Epidermal melanocyte (primary cell): ENCODE measurements around the gene KCNQ1.

Source experiments
- DNase-seq: peaks from one replicate; pipeline ENCODE4 v3.0.0; 2011; ENCODE audit warnings: low spot score; ENCODE audit not compliant: insufficient read length

Gene KCNQ1

DNA sequence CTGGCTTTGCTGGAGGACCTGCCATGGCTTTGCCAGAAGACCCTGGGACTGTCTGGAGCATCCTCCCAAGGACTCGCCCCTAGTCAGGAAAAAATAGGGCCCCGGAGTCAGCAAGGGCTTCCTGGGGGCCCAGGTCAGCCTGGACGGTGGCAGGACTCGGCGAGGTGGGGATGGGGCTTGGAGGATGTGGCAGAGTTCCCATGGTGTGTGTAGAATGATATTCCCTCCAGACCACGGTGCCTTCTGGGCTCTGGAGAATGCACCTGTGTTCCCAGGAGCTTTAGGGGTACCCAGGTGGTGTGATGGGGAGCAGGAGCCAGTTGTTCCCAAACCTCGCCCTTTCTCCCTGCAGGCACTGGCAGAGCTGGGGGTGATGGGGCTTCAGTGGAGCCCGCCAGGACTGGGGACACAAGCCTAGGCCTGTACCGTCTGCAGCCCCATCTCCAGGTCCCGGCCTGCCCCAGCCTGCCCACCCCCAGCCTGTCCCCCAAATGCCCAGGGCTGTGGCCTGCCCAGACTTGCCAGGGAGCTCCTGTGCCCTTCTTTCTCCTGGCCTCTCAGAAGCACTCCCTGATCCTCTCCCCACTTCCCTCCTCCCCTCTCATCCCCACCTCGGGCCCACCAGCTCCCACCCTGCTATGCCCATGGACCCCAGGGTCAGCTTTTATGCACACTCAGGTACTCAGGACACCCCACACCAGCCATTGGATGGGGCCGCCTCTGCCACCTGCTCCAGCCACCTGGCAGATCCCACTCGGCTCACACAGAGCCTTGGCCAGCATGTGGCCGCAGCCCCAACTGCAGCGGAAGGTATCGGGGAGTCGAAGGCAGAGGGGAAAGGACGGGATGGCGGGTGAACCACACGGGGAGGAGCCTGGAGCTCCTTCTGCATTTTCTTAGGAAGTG is 358.6 kb downstream of the KCNQ1 start:
- no peak for DNase-seq

DNA sequence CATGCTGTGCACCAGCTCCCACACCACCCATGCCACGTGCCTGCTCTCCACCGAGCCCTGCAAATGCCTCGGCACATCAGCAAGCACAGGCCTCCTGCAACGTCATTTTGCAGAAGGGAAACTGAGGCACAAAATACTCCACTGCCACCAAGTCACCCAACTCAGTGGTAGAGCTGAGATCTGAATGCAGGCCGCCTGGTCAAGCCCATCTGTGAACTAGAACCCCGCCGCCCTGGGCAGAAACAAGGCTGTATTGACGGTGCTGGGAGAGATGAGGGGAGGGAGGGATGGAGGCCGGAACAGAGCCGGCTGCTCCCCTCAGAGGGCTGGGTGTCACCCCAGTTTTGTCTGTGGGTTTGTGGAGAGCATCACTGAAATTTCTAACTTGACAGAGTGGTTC is 359.4 kb downstream of the KCNQ1 start:
- no peak for DNase-seq

DNA sequence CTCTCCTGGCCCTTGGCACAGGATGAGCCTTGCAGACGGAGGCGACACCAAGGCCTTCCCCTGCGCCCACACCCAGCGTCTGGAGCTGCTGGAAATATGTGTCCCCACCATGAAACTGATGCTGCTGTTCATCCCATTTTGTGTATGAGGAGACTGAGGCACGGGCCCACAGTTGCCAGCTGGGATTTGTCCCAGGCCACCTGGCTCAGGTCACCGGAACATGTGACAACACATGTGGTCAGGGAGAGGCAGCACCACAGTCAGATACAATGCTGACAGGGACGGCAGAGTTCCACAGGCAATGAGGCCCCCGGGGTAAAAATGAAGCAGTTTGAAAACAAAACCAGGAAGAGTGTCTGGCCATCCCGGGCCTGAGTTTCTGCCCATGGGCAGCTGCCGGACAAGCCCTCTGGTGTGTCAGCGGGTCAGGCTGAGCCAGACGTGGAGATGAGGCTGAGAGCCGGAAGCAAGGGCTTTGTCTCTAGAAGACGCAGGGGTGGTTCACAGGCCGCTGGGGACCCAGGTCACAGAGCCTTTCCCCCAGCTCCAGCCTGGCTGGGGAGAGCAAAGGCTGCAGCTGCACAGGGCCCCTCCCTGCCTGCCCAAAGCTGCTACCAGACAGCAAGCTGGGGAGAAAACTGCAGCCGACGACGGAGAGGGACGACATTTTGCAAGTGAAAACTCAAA is 360.0 kb downstream of the KCNQ1 start:
- DNase-seq = no peak

DNA sequence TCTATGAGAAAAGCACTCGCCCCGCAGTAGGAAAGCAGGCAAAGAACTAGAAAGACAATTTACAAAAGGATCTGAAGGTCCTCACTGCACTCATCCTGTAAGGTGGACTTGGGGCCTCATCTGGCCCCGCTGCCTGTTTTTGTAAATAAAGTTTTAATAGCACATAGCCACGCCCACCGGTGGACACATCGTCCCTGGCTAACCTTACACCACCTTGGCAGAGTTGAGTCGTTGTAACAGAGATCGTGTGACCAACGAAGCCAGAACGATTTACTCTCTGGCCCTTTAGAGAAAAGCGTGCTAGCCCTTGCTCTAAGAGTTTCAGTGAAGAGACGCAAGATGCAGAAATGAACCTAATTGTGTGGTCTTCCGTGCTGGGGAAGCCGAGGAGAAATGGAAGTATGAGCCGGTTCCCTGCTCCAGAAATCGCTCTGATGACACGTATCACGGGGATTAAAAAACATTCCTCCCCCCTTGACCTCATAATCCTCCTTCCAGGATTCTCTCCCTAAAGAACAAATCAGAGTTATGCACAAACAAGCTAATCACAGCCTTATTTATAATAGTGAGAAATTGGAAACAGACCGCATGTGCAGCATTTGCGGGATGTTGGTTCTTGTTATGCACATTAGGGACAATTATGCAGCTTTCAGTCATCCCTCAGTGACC is 360.7 kb downstream of the KCNQ1 start:
- DNase-seq = no peak

DNA sequence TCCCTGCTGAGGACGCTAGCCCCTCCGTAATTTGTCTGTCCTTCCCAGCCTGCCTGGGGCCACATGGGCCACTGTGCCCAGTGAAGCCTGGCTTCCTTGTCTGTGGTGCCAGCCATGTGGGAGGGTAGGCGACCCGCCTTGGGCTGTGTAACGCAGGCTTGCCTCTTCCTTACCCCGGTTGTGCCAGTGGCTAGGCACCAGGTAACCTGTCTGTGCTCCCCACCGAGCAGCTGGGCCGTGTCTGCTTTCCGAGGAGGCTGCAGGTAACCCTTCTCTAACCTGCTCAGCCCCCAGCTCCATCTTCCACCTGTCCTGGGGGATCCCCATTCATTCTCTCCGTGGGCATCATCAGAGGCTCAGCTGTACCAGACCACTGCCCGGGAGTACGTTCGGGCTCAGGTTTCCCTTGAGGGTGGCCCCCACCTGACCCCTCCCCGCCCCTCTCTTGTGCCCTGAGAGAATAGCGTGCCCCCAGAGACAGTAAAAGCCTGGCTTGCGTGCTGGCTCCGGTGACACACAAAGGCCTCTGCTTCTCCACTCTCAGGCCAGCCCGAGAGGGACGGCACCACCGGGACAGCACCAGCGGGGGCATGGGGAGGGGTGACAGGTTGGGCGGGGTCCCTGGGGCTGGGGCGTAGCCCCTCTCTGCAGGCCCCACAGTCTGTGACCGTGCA is 361.7 kb downstream of the KCNQ1 start:
- no peak for DNase-seq

DNA sequence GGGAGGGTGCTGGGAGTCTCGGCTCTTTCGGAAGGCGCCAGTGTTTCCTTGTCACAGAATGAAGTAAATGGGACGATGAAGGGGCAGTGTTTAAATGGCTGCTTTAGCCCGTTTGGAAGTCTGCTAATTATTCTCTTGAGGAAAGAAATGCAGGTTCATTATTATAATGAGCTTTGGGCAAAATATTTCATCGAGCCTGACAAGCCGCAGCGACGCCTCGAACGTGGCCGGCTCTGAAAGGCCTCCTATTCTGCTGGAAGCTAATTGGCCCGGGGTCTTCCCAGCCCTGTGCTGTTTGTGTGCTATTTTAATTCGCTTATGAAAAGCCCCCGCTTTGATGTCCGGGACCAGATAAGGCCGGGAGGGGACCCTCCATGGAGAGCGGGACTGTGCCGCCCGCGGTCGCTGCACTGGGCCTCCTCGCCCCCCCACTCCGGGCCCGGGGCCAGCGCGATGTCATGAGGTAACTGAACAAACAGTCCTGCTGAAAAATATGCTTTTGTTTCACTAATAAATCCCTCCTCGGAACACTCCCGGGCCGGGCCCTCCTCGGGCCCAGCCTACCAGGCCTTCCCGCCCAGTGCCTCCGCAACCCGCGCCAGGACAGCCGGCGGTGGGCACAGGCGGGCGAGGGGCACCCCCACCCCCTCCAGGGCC is 362.3 kb downstream of the KCNQ1 start:
- peak; percentile 46 for DNase-seq

DNA sequence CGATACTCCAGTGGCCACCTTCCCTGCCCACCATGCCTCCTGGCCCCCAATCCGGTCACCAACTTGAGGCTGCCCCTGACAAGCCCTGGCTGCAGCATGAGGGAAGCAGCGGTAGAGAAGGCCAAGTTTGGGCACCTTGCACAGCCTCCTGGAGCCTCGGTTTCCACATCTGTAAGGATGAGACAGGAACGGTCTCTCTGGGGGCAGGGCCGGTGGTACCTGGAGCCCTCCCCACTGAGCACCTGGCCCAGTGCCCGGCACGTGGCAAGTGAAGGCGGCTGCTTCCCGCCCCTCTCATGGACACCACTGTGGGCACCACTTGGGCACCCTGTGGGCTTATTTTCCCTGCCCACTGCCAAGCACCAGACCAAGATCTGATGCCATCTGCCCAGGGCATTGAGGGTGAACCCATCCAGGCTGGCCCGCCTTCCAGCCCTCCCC is 363.0 kb downstream of the KCNQ1 start:
- no peak for DNase-seq

DNA sequence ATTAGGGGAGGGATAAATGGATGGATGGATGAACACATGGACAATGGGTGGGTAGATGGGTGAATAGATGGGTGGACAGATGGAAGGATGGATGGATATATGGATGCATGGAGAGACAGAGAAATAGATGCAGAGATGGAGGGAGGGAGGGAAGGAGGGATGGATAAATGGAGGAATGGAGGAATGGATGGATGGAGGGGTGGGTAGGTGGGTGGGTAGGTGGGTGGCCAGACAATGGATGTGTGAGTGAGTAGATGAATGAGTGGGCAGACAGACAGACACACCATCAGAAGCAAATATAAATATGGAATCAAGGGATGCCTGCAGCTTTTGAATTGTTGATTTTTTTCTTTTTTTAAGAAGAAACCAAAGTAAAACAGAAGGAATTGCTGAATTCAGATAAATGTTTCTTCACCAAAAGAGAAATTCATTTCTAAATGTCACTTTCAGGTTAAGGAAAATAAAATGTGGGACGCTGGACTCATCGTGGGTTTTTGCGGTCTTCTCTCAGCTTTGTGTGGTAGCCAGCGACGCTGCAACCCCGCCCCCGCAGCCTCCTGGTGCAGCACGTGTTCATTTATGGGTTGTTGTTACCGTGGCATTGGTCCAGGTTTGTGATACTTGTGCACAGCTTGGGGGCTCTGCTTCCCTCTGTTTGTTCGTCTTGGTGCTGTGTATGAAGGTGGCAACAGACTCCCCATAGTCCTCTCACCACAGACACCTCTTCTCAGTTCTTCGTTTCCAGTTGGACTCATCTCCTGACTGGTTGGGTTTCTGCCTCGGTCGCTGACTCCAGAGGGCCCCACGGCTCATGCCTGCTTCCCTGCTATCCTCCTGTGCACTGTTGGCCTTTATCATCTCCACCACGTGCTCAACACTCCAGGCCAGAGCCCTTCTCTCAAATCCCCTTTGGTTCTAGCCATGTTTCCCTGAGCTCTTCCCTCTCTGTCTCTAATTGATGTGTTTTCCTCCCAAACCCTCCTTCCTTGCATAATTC is 364.3 kb downstream of the KCNQ1 start:
- DNase-seq = no peak

DNA sequence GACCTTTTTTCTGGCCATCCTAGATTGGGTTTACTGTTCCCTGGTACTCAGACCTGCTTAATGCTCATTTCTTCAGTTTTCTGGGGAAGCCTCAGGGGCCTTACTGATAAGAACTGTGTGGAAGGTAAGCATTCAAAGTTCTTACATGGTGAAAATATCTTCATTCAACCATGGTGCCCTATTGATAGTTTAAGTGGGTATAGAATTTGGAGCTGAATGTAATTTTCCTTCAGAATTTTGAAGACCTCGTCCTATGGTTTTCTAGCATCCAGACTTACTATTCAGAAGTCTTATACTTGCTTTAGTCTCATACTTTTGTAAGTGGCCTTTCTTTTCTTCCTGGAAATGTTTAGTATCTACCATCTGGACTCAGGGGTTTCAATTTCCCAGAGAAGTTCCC is 365.0 kb downstream of the KCNQ1 start:
- DNase-seq = no peak

DNA sequence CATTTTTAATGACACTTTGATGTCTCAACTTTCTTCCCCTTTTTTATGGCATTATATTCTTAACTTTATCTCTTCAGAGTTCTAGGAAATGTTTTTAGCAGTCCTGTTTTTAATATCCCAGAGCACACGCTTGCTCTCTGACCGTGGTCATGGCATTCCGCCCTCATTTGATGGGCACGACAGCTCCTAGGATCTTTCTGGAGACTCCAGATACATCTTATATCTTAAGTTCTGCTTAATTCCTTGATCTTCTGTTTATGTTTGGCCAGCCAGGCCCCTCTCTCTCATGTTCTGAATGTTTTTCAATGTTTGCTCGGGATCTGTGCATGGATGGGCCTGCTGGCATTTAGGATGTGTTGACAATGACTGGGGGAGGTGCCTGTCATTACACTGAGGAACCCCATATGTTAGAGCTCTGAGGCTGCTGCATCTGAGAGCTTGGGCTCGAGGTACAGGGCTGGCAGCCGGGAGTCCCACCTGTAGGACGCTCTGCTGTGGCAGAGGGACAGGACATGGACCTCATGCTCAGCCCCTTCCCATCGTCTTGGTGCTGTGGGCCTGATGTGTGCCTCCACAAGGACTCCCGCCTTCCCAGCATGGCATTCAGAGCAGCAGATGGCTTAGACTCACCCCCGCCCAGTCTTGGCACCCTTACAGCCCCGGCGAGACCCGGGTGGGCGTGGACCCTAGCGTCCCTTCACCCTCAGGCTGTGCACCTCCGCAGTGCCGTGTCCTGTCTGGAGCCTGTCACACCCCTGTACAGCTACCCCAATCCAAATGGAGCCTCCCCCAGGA is 365.8 kb downstream of the KCNQ1 start:
- DNase-seq = no peak

DNA sequence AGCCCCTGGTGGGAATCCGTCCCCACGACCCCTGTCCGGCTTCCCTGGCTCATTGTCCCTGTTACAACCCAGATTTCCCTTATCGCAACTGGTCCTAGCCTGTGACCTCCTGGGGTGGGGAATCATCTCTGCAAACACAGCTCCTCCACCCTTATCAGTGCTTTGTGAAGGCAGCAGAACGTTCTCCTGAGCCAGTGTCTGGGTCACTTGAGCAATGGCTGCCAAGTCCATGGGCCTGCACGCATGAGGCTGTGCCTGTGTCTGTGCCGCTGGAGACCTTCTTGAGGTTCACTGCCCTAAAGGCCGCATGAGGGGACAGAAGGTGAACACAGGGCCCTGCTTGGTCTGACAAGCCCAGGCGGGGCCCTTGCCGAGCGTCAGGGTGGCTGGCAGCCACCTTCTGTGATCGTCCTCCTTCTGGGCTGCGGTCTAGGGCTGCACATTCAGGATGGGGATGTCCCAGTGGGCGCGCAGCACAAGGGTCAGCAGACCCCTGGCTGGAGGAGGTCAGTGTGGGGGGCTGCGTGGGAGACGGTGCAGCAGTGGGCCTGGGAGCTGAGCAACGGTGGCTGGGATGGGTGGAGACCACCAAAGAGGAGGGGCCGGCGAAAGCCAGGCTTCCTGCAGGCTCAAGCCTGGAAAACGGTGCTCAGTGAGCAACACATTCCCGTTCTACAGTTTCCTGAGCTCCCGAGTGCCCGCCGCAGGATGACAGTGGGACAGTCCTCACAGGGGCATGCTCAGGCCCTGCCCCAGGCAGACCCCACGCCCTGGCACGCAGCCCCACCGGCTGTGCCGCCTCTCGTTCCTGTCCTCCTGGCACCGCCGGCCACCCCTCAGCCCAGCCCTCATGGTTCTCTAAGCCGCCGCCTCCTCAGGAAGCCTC is 366.6 kb downstream of the KCNQ1 start:
- no peak for DNase-seq

DNA sequence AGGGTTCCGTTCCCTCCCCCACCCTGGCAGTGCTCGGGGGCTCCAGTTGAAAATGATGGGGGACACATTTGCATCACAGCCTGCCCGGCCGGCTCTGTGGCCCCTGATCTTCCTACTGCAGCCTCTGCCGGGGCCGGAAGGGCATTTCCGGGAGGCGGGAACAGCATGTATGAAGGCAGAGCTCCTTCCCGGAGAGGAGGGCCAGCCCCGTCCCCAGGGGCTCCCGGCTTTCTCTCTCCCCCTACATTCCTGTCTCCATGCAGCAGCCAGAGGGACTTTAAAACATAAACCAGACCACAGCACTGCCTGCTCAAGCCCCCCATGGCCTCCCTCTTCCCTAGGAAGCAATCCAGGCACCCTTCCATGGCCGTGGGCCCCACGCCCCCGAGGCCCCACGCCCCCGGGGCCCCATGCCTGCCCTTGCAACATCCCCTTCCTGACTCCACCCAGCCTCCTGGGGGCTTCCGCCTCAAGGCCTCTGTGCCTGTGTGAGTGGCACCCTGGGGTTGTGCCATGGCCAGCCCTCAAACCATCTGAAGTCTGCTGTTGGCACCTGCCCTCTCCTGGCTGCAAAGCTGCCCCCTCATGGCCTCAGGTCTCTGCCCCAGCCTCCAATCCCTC is 367.7 kb downstream of the KCNQ1 start:
- DNase-seq = no peak

DNA sequence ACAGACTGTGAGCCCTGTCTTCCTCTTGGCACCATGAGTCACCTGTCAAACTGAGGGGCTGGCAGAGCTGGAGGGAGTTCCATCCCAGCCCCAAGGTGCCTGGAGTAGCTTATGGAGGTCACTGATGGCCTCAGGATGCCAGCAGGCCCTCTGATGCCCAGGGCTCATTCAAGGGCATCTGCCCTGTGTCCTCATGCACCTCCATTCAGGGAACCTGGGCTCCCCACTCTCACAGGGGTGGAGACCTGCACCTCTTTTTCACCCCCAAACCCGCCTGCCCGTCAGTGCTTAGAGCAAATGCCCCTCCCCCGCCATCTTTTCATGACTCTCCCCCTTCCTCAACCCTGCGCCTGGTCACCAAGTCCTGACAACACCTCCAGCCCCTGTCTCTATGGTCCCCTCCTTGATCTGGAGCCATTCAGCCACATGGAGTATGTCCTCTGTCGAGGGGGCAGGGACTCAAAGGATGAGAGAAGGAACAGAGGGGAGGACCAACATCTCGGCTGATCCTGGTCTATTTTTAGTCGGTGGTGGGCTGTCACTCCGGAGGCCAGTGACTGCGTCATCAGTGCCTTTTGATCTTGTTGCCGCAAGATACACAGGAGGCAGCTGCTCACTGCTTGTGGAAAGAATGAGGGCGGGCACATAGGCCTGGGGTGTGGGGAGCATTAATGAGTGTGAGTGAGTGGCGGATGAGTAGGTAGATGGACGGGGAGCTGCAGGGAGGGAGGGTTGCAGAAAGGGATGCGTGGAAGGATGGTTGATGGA is 368.5 kb downstream of the KCNQ1 start:
- no peak for DNase-seq

DNA sequence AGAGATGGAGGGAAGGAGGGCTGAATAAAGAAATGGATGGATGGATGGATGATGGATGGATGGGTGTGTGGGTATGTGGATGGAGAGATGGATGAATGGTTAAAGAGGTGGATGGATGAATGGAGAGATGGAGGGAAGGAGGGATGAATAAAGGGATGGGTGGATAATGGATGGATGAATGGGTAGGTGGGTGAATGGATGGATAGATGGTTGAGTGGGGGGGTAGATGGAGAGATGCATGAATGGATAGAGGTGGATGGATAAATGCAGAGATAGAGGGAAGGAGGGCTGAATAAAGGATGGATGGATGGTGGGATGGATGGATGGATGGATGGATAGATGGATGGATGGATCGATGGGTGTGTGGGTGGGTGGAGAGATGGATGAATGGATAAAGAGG is 369.2 kb downstream of the KCNQ1 start:
- no peak for DNase-seq

DNA sequence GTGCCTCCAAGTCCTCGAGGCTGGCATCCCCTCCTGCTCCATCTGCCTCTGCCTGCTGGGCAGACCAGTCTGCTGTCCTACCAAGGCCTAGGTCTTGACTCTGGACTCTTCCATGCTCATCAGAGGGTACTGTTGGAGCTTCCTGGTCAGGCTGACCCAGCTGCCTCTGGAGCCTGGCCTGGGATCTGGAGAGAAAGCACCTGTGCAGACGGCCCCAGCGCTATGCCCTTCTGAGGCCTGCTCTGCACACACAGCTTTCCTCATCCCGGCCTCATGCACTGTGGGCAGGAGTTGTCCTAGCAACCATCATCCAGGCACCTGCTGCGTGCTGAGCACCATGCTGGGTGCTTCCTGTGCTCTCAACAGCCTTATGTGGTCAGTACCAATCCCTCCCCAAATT is 369.9 kb downstream of the KCNQ1 start:
- no peak for DNase-seq

DNA sequence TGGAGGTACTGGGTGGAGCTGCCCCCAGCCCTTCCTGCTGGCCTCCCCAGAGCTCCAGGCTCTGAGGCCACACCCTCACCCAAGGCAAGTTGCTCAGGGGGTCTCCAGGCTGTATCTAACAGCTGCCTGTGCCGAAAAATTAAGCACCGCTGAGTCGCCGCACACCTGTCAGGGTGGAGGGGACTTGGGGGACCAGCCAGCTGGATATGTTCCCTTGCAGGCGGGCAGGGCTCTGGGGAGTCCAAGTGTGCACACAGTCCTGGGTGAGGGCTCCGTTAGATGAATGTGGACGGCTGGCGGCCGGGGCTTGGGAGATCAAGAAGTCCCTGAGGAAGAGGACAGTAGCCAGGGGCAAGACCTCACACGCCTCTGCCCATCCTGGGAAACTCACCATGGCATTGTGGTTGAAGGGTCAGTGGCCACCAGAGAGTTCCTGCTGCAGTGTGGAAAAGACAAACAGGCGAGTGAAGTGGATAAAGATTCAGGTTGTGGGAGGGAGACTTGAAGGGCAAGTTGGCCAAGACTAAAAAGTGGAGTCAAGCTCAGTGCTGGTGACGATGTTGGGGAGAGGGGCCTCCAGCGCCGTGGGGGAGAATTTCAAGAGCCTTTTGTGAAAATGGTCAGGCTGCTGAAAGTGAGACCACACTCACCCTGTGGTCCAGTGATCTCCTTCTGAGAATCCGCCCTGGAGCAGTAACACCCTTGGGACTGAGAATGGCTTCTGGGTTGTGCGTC is 371.1 kb downstream of the KCNQ1 start:
- DNase-seq = no peak
